Measurements from ENCODE around the gene CHRNA1.

DNA sequence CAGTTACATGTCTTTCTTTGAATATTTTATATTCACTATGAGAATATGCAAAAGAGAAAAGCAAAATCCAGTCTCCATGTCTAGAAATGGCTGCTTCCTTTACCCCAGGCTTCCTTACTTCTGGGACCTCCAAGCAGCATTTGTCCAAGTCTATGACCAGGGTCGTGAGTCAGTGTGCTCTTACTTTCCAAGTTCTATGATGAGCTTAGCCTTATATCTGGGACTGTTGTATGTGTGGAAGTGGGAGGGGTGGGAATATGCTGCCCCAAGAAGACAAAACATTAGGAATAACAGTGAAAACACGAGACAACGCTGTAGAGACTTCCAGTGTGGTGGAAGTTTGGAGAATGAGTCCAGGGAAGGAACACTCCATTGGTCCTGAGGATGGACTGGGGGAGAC, 21.2 kb upstream of the CHRNA1 start:
- TF ChIP-seq EZH2phosphoT487 (IDR thresholded peaks at IDR 0.05; ENCODE audit: insufficient read depth, low read depth) = no peak
- no peak for TF ChIP-seq EZH2 (IDR thresholded peaks at IDR 0.05; ENCODE audit: insufficient read depth, poor library complexity, severe bottlenecking)

All from GM23248 (cell line).